A673 (cell line): ENCODE results near the gene VAV3.

Experiments used
- EZH2 ChIP-seq: fragments of 200-600 bp; sonication (generic); IDR thresholded peaks from 2 replicates; pipeline ENCODE4 v1.6.1; 2017; ENCODE audit warnings: borderline replicate concordance, low read depth, mild to moderate bottlenecking, mixed read lengths, antibody characterized with exemption, low read length; ENCODE audit not compliant: poor library complexity, severe bottlenecking
- TF ChIP-seq, protein P1 (sequence below): fragments of 300-800, 200-600 bp; sonication (generic); conservative IDR thresholded peaks from 2 replicates; pipeline ENCODE4 v1.5.1; 2017; ENCODE audit warnings: low read depth, mild to moderate bottlenecking, antibody characterized with exemption, low read length, moderate library complexity, mixed read lengths

DNA sequence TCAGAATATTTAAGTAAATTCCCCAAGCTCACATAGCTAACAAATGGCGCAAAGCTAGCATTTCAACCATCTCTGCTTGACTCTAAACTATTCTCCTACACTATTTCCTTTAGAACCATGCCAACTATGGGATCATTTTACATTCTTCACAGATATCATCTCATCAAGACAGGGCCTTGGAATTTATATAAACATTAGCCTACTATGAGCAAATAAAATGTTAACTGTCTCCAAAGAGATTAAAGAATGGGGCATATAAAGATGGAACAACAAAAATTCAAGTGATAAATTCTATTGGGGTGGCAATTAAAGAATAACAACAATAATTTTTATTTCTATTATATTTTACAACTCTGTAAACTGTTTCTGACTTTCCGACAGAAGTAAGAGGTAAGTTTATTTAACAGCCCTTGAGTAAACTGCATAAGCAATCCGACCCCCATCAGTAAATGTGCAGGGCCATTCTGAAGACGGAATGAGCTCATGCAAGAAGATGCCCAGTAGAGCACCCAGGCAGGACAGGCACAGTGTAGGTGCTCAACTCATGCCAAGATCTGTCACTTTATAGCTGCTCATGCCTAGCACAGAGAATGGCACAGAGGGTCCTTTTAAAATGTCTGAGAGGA is 261.9 kb downstream of the VAV3 start:
- TF ChIP-seq, protein P1, sequence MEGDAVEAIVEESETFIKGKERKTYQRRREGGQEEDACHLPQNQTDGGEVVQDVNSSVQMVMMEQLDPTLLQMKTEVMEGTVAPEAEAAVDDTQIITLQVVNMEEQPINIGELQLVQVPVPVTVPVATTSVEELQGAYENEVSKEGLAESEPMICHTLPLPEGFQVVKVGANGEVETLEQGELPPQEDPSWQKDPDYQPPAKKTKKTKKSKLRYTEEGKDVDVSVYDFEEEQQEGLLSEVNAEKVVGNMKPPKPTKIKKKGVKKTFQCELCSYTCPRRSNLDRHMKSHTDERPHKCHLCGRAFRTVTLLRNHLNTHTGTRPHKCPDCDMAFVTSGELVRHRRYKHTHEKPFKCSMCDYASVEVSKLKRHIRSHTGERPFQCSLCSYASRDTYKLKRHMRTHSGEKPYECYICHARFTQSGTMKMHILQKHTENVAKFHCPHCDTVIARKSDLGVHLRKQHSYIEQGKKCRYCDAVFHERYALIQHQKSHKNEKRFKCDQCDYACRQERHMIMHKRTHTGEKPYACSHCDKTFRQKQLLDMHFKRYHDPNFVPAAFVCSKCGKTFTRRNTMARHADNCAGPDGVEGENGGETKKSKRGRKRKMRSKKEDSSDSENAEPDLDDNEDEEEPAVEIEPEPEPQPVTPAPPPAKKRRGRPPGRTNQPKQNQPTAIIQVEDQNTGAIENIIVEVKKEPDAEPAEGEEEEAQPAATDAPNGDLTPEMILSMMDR = no peak
- no peak for TF ChIP-seq EZH2
